GM18517 (cell line): ENCODE data around the gene WNT4.

Experiments used
- ATAC-seq: cut with Tn5 transposase; IDR thresholded peaks from one replicate; pipeline ENCODE4 v1.9.1; 2021; ENCODE audit warnings: mild to moderate bottlenecking, moderate library complexity; ENCODE audit not compliant: unreplicated experiment

Gene WNT4

GRCh38 chr1:22132517-22133235 lies 10.2 kb downstream of the WNT4 start:
- no peak for ATAC-seq

GRCh38 chr1:22131875-22132486 lies 10.9 kb downstream of the WNT4 start:
- no peak for ATAC-seq

- no peak for ATAC-seq
Observed at GRCh38 chr1:22131062-22131461, 11.8 kb downstream of the WNT4 start.

GRCh38 chr1:22129501-22130117 lies 13.3 kb downstream of the WNT4 start:
- no peak for ATAC-seq

GRCh38 chr1:22128392-22128791 lies 14.5 kb downstream of the WNT4 start:
- no peak for ATAC-seq

GRCh38 chr1:22127731-22128130 lies 15.2 kb downstream of the WNT4 start:
- no peak for ATAC-seq

GRCh38 chr1:22127248-22127647 lies 15.6 kb downstream of the WNT4 start:
- ATAC-seq, result no peak

GRCh38 chr1:22126531-22126930 lies 16.4 kb downstream of the WNT4 start:
- no peak for ATAC-seq

- no peak for ATAC-seq
Observed at GRCh38 chr1:22124592-22125229, 18.2 kb downstream of the WNT4 start.

GRCh38 chr1:22123901-22124404 lies 18.9 kb downstream of the WNT4 start:
- ATAC-seq, result no peak

- no peak for ATAC-seq
Observed at GRCh38 chr1:22123071-22123390, 19.9 kb downstream of the WNT4 start.

GRCh38 chr1:22122273-22123070 lies 20.4 kb downstream of the WNT4 start:
- no peak for ATAC-seq

- ATAC-seq, result no peak
Observed at GRCh38 chr1:22121421-22121911, 21.4 kb downstream of the WNT4 start.

- ATAC-seq, result no peak
Observed at GRCh38 chr1:22120469-22120790, 22.5 kb downstream of the WNT4 start.

- no peak for ATAC-seq
Observed at GRCh38 chr1:22119626-22120468, 23.1 kb downstream of the WNT4 start.

- no peak for ATAC-seq
Observed at GRCh38 chr1:22118291-22118992, 24.5 kb downstream of the WNT4 start.

- ATAC-seq, result no peak
Observed at GRCh38 chr1:22117851-22118250, 25.0 kb downstream of the WNT4 start.

GRCh38 chr1:22117238-22117637 lies 25.7 kb downstream of the WNT4 start:
- ATAC-seq, result no peak

GRCh38 chr1:22115286-22115685 lies 27.6 kb downstream of the WNT4 start:
- no peak for ATAC-seq
